HG03558 (cell line): Measurements from ENCODE around the gene AZIN2.
"Not testable (repeated sequence)": the region's sequence is repeated elsewhere in the genome, so short reads cannot be mapped to it uniquely, and the experiment has no call there.

Experiments
- ATAC-seq: cut with Tn5 transposase; IDR thresholded peaks from one replicate; pipeline ENCODE4 v1.9.1; 2021; ENCODE audit warnings: moderate number of reproducible peaks; ENCODE audit not compliant: unreplicated experiment; ENCODE audit errors: extremely low read depth

Gene AZIN2

GRCh38 chr1:33080885-33081553 lies at the start of gene AZIN2:
TSS of gene AZIN2 (plus strand) at chr1:33081153. CDS start at chr1:33082250, 1,097 bp downstream.
- no peak for ATAC-seq

- ATAC-seq, result no peak
Observed at GRCh38 chr1:33031506-33031905, 49.4 kb upstream of the AZIN2 start.

- no peak for ATAC-seq
Observed at GRCh38 chr1:33032126-33032869, 48.7 kb upstream of the AZIN2 start.

- no peak for ATAC-seq
Observed at GRCh38 chr1:33036051-33036525, 44.9 kb upstream of the AZIN2 start.

DNA sequence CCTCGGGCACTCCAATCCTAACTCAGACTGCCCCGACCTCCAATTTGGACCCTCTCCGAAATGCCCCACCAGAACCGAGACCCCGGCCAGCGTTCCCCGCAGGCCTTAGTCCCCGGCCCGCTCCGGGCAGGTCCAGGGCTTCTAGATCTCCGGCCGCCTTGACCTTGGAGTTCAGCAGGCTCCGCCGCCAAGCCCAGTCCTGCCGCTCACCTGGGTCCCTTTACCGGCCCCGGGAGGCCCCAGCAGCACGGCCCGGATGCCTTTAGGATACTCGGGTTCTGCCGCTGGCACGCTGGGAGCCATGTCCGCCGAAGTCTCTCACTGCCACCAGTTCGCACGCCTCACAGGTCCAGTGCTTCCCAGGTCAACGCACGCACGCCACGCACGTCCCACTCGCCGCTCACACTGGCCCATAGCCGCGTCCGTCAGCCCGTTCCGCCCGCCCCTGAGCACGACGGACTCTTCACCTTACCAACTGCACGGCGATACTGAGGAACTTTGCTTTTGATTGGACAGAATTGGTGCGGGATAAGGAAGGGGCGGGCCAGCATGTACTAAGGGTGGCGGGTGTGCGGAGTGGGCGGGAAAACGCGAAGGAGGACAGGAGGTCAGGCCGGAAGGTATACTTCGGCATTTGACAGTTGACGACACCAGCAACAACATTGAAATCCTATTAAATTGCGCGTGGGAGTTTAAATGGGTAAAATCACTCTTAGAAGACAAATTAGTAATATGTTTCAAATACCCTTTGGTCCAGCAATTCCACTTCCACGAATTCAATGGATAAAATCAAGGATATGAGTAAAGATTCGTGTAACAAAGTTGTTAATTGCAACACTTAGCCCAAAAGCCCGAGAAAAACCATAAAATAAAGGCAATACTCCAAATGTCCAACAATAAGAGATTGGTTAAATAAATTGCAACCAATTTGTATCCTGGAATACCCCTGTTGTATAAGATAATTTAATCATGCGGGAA lies 44.1 kb upstream of the AZIN2 start, which contains the start of gene AK2:
AK2 (minus strand) TSS at position 358 of the 978 bp plus-strand sequence; CDS start at position 303, 55 bp downstream.
- ATAC-seq, result peak; percentile 90

DNA sequence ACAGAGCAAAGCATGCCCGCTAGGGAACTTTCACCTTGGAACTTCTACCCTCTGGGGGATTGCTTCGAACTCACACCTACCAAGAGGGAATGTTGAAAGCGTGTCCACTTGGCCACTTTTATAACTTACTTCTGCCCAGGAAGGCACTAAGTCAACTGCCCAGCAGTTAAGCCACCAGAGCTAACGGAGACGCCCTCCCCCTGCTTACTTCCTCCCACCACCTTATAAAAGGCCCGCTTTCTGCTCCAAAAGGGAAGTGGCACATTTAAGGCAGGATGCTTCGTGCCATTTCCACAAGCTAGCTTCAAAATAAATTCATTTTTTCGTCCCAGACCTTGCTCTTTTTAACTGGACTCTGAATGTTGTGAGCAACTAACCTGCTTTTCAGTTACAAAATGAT lies 41.1 kb upstream of the AZIN2 start:
- no peak for ATAC-seq

DNA sequence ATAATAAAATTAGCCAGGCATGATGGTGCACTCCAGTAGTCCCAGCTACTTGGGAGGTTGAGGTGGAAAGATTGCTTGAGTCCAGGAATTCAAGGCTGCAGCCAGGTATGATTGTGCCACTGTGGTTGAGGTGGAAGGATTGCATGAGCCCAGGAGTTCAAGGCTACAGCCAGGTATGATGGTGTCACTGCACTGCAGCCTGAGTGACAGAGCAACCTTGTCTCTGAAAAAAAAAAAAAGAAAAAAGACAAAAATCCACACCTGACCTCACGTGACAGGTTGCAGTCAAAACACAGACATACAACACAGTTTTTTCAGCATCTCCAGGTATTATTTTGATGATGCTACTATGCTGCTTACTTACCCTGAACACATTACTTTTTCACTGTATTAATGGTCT lies 39.9 kb upstream of the AZIN2 start:
- ATAC-seq, result no peak

DNA sequence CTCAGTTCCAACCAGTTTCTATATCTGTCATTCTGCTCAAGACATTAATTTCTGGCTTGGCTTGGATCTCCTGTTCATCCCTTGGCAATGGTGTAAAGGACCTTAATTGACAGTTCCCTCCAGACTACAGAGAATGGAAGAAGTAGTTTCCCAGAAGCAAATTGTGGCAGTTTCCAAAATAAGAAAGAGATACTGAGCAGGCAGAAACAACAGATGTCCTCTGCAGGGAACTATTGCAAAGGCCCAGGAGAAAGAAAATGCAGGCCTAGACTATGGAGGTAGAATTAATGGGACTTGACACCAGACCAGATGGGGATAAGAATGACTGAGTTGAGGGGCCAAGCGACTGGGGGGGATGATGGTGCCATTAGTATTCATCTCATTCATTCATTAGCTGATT lies 38.1 kb upstream of the AZIN2 start:
- ATAC-seq, result no peak

DNA sequence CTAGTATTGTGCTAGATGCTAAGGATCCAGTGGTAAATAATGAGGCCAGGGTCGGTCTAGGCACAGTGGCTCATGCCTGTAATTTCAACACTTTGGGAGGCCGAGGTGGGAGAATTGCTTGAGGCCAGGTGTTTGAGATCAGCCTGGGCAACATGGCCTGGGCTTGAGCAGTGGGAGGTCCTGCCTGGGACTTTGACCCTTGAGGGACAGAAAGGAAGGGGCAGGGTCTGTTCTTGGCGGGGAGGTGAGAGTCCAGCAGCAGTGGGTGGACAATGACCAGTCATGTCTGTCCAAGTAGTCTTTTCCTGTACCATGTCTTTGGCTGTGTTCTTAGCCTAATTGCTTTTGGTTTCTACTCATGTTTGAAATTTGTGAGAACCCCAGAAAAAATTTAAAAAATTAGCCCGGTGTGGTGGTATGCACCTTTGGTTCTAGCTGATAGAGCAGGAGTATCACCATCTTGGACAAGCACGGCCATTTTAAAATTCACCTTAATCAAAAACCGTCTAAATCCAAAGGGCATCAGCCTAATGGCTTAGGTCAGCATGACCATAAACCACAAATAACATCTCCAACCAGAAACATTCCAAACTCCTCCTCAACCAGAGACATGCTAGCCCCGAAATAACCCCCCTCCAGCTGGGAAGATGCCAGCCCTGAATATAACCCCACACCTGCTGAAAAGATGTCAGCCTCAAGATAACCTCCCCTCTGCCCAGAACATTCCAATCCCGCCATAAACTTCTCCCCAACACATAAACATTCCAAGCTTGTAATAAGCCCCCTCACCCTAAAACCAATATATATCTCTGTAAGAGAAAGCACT lies 37.5 kb upstream of the AZIN2 start:
- no peak for ATAC-seq

GRCh38 chr1:33045246-33045645 lies 35.7 kb upstream of the AZIN2 start:
- no peak for ATAC-seq

GRCh38 chr1:33045814-33046213 lies 35.1 kb upstream of the AZIN2 start:
- ATAC-seq, result no peak

DNA sequence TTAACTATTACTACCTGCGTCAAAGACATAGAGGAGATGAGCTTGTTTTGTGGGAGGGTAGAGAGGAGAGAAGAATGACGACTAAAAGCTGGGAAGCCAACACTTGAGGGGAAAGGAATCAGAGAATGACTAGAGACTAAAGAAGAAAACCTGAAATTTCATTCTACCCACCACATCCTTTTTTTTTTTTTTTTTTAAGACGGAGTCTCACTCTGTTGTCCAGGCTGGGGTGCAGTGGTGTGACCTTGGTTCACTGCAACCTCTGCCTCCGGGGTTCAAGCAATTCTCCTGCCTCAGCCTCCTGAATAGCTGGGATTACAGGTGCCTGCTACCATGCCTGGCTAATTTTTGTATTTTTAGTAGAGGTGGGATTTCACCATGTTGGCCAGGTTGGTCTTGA lies 34.7 kb upstream of the AZIN2 start:
- not testable (repeated sequence) for ATAC-seq

- no peak for ATAC-seq
Observed at GRCh38 chr1:33047290-33047689, 33.7 kb upstream of the AZIN2 start.

DNA sequence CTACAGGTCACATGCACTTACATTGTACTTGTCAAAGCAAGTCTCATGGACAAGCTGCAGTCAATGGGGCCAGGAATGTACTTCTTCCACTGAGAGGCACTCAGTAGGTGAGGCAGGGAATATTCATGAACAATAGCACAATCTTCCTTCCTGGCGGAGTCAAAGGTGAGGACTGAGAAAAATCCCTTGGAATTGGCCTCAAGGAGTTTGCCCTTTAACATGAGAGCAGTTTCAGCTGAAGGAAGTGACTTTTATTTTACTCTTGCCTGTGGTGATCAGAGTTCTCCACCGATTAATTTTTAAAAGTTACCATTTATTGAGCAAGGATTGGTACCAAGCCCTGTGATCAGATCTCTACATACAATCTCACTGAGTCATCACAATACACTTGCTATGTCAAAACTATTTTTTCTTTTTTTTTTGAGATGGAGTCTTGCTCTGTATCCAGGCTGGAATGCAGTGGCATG lies 33.1 kb upstream of the AZIN2 start:
- ATAC-seq, result no peak

DNA sequence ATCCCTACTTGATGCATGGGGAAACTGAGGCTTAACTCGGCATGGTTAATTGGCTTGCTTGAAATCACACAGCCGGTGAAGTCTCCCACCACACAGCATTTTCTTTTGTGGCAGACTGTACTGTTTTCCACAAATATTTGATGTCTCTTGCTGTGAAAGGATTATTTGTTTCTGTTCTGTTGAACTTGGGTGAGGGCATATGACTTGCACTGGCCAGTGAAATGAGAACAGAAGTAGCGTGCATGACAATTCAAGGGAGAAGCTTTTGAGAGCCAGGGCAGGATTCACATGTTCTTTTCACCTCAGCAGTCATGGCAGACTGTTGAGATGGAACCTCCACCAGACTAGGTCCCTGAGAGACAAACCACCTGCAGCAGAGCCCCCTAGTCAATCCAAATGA lies 32.5 kb upstream of the AZIN2 start:
- ATAC-seq, result no peak

DNA sequence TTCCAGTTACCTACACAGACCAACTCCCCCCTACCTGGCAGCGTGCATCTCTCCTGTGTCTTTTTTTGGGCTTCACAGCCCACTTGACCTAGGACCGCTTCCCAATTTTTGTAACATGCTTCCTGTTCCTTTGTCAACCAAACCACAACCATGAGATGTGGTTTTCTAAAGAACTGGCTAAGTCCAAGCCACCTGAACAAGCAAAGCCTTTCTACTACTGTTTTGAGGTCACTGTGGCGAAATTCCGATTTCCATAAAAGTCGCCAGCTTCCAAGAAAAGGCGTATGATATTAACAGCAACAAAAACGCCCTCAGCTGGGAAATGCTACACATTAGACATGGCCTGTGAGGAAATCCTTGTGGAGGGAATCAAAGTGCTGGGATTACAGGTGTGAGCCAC lies 31.6 kb upstream of the AZIN2 start:
- ATAC-seq, result no peak

GRCh38 chr1:33050221-33051076 lies 30.5 kb upstream of the AZIN2 start:
- no peak for ATAC-seq

- ATAC-seq, result no peak
Observed at GRCh38 chr1:33055210-33056008, 25.5 kb upstream of the AZIN2 start.
